Duodenal mucosa (tissue), 2 donors: ENCODE data around the gene VAV2.

Experiments
- H3K27ac ChIP-seq: one replicate; pipeline ENCODE4 v1.7.0; 2013; ENCODE audit warnings: low read depth, low read length
- H3K27me3 ChIP-seq, 2 donors: one replicate each; pipeline ENCODE4 v1.7.0; 2013; ENCODE audit warnings: low read length in 2 of 2, control low read depth in 1 of 2; ENCODE audit not compliant: insufficient read depth in 2 of 2, control insufficient read depth in 1 of 2
- H3K36me3 ChIP-seq, 2 donors: one replicate each; pipeline ENCODE4 v1.7.0; 2013; ENCODE audit warnings: low read length in 2 of 2, control low read depth in 1 of 2; ENCODE audit not compliant: insufficient read depth in 2 of 2, control insufficient read depth in 1 of 2
- H3K4me1 ChIP-seq, 2 donors: one replicate each; pipeline ENCODE4 v1.7.0; 2013; ENCODE audit warnings: low read length in 2 of 2, control low read depth in 1 of 2; ENCODE audit not compliant: insufficient read depth in 2 of 2, control insufficient read depth in 1 of 2
- H3K4me3 ChIP-seq, 2 donors: one replicate each; pipeline ENCODE4 v1.7.0; 2013; ENCODE audit warnings: low read length in 2 of 2, low read depth in 1 of 2
- H3K9ac ChIP-seq, 2 donors: one replicate each; pipeline ENCODE4 v1.7.0; 2013; ENCODE audit warnings: low read length in 2 of 2, low read depth in 1 of 2
- H3K9me3 ChIP-seq, 2 donors: one replicate each; pipeline ENCODE4 v1.7.0; 2013; ENCODE audit warnings: low read length in 2 of 2, control low read depth in 1 of 2; ENCODE audit not compliant: control insufficient read depth in 1 of 2

The VAV2 gene

DNA sequence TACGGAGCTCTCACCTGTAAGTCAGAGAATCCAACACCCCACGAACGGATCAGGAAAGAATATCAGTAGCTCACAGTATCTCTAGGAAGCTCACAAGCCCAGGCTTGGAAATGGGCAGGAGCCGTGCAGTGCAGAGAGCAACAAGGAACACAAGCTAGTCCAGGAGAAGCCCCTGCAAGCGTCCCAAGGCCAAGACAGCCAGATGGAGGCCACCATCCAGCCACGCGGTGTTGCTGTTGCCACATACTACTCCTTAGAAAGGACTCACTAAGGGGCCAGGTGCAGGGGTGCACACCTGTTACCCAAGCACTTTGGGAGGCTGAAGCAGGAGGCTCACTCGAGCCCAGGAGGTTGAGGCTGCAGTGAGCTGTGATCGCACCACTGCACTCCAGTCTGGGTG lies 15.4 kb upstream of the VAV2 start:
- no peak overlapping the region for H3K9ac ChIP-seq
- no peak overlapping the region for H3K27ac ChIP-seq
- peaks cover 0 to 2% of the 10 kb centered on the region in 2 donors for H3K9me3 ChIP-seq
- no peak overlapping the region for H3K4me3 ChIP-seq
- H3K27me3 ChIP-seq, result peaks cover 0 to 7% of the 10 kb centered on the region in 2 donors
- H3K36me3 ChIP-seq, result no peaks in the 10 kb centered on the region
- H3K4me1 ChIP-seq, result no peaks in the 10 kb centered on the region

DNA sequence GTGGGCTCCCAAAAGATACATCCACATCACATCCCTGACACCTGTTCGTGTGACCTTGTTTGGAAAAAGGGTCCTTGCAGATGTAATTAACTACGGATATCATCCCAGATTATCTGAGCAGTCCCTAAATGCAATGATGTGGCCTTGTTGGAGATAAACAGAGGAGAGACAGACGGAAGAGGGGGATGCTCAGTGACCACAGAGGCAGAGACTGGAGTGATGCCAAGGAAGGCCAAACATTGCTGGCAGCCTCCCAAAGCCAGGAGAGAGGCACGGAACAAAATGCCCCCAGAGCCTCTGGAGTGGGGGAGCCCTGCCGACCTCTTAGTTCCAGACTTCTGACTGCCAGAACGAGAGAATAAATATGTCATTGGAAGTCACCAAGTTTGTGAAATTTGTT lies 15.0 kb upstream of the VAV2 start:
- Histone ChIP-seq H3K4me1 (no peaks in the 10 kb centered on the region), H3K9ac (no peak overlapping the region), H3K27me3 (peaks cover 0 to 7% of the 10 kb centered on the region in 2 donors), H3K36me3 (no peaks in the 10 kb centered on the region), H3K27ac (no peak overlapping the region), H3K4me3 (no peak overlapping the region), H3K9me3 (peaks cover 0 to 2% of the 10 kb centered on the region in 2 donors)

DNA sequence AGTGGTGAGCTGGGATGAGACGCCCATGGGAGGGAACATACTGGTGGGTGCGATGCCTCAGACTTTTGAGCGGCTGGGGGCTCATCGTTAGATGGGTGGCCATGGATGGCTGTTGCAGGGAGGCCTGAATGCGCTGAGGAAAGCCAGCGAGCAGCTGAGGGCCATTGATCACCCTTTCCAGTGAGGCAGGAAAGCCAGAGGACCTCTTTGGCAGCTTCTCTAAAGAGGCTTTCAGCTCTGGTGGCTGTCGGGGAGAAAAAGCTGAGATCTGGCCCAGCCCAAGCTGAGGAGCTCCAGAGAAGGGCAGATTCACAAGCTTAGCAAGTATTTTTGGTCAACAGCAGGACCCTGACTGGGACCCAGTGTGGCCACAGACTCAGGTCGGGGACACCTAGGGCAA lies 13.3 kb upstream of the VAV2 start:
- Histone ChIP-seq H3K4me3 (no peak overlapping the region), H3K9ac (no peak overlapping the region)

DNA sequence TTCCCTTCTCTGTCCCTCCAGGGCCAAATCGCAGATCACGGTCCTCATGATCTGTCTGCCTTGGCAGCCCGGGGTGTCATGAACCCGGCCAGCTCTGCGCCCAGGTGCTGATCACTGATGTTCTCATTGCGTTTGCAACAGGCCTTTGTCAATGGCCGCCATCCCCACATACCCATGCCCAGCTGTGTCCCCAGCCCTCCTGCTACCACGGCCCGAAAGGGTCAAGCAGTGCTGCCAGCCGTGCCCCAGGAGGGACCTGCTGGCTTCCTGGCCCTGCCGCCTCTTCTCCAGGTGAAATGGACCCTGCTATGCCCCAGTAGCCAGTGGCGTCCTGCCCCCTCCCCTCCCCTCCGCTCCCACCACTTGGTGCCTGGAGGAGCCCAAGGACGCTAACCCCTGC lies 12.8 kb upstream of the VAV2 start:
- H3K9ac ChIP-seq, result no peak overlapping the region
- H3K4me1 ChIP-seq, result no peaks in the 10 kb centered on the region
- no peak overlapping the region for H3K27ac ChIP-seq
- H3K27me3 ChIP-seq, result peaks cover 0 to 7% of the 10 kb centered on the region in 2 donors
- no peak overlapping the region for H3K4me3 ChIP-seq
- H3K36me3 ChIP-seq, result no peaks in the 10 kb centered on the region
- H3K9me3 ChIP-seq, result no peaks in the 10 kb centered on the region

More for the DNA sequence above, 13.3 kb upstream of the VAV2 start:
- peaks cover 0 to 7% of the 10 kb centered on the region in 2 donors for H3K27me3 ChIP-seq
- no peaks in the 10 kb centered on the region for H3K9me3 ChIP-seq
- no peaks in the 10 kb centered on the region for H3K36me3 ChIP-seq
- no peaks in the 10 kb centered on the region for H3K4me1 ChIP-seq
- H3K27ac ChIP-seq, result no peak overlapping the region

DNA sequence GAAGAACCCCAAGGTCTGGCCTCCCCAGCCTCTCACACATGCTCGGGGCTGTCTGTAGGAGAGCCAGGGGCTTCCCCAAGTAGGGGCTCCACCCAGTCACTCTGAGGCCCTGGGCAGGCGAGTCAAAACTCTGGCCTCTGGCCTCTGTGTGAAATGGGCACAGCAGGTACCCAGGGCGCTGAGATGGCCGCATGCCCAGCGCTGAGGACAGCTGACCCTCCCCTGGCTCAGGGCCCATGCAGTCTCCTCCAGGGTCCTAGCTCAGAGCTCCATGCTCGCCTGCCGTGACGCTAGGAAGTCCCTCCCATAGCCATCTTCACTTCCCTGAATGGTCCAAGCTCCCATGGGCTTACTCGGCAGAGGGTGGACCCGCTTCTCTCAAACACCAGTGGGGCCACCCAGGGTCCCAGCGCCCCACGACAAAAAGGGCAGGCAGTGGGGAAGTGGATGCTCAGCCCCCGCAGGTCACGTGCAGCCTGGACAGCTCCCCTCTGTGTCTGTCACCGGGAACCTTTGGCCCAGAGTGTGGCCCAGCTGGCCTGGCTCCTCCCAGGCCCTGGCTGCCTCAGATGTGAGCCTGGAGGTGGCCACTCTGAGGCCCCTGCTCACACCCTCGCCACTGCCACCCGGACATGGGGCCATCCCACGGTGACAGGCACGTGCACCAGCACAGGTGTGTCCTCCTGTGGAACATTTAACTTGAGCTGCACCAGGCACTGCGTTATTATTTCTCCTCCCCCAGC lies 12.2 kb upstream of the VAV2 start:
- H3K4me3 ChIP-seq, result no peak overlapping the region
- no peaks in the 10 kb centered on the region for H3K9me3 ChIP-seq
- H3K27me3 ChIP-seq, result peaks cover 0 to 7% of the 10 kb centered on the region in 2 donors
- H3K36me3 ChIP-seq, result no peaks in the 10 kb centered on the region
- H3K9ac ChIP-seq, result no peak overlapping the region
- no peak overlapping the region for H3K27ac ChIP-seq
- H3K4me1 ChIP-seq, result no peaks in the 10 kb centered on the region

DNA sequence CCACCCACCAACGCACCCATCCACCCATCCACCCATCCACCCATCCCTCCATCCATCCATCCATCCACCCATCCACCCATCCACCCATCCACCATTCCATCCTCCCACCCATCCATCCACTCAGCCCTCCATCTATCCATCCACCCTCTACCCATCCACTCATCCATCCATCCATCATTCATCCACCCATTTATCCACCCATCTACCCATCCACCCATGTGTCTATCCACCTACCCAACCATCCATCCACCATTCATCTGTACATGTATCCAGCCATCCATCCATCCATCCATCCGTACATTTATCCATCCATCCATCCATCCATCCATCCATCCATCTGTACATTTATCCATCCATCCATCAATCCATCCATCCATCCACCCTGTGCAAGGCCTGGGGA lies 11.1 kb upstream of the VAV2 start:
- Histone ChIP-seq H3K9ac (no peak overlapping the region), H3K36me3 (no peaks in the 10 kb centered on the region), H3K27ac (no peak overlapping the region), H3K27me3 (peaks cover 0 to under 1% of the 10 kb centered on the region in 2 donors), H3K9me3 (no peaks in the 10 kb centered on the region), H3K4me3 (no peak overlapping the region), H3K4me1 (no peaks in the 10 kb centered on the region)

DNA sequence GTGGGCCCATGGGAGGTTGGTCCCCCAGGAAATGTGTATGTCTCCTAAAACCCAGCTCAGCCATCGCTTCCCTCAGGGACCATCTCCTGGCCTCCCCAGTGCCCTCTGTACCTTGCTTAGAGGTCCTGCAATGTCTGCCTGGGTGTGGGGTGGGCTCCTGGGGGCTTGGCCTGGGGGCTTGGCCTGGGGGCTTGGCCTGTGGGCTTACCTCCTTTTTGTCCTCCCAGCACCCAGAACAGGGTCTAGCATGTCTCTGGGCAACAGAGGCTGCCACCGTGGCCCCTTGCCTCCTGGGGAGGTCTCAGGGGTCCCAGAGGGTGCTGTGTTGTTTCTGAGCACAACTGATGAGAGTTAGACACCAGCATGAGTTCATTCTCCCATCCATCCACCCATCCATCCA lies 10.7 kb upstream of the VAV2 start:
- Histone ChIP-seq H3K4me3 (no peak overlapping the region), H3K4me1 (no peaks in the 10 kb centered on the region), H3K36me3 (no peaks in the 10 kb centered on the region), H3K9ac (no peak overlapping the region), H3K27ac (no peak overlapping the region), H3K27me3 (no peaks in the 10 kb centered on the region), H3K9me3 (no peaks in the 10 kb centered on the region)

DNA sequence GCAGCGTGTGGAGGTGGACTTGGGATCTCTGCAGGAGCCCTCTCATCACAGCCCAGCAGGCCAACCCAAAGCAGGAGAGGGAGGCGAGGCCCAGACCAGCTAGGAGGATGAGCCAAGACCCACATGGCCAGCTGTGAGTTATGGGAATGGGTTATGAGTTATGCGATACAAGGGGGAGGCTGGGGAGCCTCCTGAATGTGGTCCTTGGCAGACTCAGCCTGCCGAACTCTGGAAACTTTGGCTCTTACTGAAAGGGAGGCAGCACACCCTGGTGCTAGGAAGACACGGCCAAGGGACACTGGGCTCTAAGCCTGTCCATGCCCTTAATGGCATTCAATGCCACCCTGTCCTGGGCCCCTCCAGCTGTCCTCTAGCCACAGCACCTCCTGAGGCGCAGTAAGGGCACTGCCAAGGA lies 7.7 kb upstream of the VAV2 start:
- no peaks in the 10 kb centered on the region for H3K36me3 ChIP-seq
- H3K4me1 ChIP-seq, result no peaks in the 10 kb centered on the region
- no peak overlapping the region for H3K4me3 ChIP-seq
- H3K9me3 ChIP-seq, result no peaks in the 10 kb centered on the region
- no peak overlapping the region for H3K27ac ChIP-seq
- no peak overlapping the region for H3K9ac ChIP-seq
- no peaks in the 10 kb centered on the region for H3K27me3 ChIP-seq

DNA sequence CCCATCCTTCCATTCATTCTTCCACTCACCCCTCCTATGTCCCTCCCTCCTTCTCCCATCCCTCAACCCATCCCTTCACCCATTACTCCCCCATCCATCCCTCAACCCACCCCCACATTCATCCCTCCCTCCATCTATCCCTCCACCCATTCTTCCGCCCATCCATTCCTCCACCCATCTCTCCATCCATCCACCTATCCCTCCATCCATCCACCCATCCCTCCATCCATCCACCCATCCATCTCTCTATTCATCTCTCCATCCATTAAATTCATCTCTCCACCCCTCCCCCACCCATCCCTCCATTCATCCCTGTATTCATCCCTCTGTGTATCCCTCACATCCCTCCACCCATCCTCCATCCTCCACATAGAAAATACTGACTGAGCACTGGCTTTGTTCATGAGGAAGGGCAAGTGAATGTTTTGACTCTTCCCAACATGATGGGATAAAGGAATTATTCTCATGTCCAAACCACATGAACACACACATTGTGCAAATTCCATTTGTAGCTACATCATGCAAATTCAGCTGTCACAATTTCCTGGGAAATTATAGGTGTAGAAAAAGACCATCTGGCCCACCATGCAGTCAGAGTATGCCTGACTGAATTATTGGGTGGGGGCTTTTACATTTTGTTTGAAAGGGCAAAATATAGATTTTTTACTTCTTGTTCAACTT lies 6.9 kb upstream of the VAV2 start:
- no peaks in the 10 kb centered on the region for H3K9me3 ChIP-seq

DNA sequence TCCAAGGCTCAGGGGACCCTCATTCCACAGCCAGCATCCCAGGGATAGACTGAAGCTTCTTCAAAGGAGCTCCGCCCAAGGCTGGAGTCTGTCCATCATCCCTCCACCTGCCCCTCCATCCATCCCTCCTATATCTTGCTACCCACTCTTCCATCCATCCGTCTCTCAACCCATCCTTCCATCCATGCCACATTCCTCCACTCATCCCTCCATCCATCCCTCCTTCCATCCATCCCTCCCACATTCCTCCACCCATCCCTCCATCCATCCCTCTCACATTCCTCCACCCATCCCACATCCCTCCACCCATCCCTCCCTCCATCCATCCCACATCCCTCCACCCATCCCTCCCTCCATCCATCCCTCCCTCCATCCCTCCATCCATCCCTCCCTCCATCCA lies 5.5 kb upstream of the VAV2 start:
- H3K4me3 ChIP-seq, result no peak overlapping the region
- no peaks in the 10 kb centered on the region for H3K9me3 ChIP-seq
- H3K27me3 ChIP-seq, result no peaks in the 10 kb centered on the region
- H3K36me3 ChIP-seq, result no peaks in the 10 kb centered on the region
- H3K4me1 ChIP-seq, result peaks cover 11 to 17% of the 10 kb centered on the region in 2 donors
- no peak overlapping the region for H3K9ac ChIP-seq
- no peak overlapping the region for H3K27ac ChIP-seq

More for the DNA sequence above, 6.9 kb upstream of the VAV2 start:
- Histone ChIP-seq H3K4me3 (no peak overlapping the region), H3K9ac (no peak overlapping the region), H3K27ac (no peak overlapping the region), H3K27me3 (no peaks in the 10 kb centered on the region), H3K36me3 (no peaks in the 10 kb centered on the region), H3K4me1 (peaks cover 1 to 5% of the 10 kb centered on the region in 2 donors)
